GM21737 (cell line): ENCODE measurements around the gene ADAP1.
A peak's percentile ranks its signal among the peaks of the same experiment; 100 is the strongest.
"Not testable (repeated sequence)": the region's sequence is repeated elsewhere in the genome, so short reads cannot be mapped to it uniquely, and the experiment has no call there.

Experiments
- ATAC-seq: cut with Tn5 transposase; IDR thresholded peaks from one replicate; pipeline ENCODE4 v1.9.1; 2021; ENCODE audit warnings: mild to moderate bottlenecking, moderate library complexity; ENCODE audit not compliant: unreplicated experiment

ADAP1 gene

GRCh38 chr7:885261-885892 is 69.1 kb downstream of the ADAP1 start:
- ATAC-seq = no peak

GRCh38 chr7:884191-885003 is 70.1 kb downstream of the ADAP1 start:
- ATAC-seq = no peak

- ATAC-seq = no peak
Measured at GRCh38 chr7:883055-884021, 71.1 kb downstream of the ADAP1 start.

GRCh38 chr7:882336-883035 is 72.0 kb downstream of the ADAP1 start:
- no peak for ATAC-seq

- no peak for ATAC-seq
Measured at GRCh38 chr7:881441-882234, 72.8 kb downstream of the ADAP1 start.

- no peak for ATAC-seq
Measured at GRCh38 chr7:880450-880849, 74.0 kb downstream of the ADAP1 start.

- ATAC-seq = no peak
Measured at GRCh38 chr7:879706-880105, 74.8 kb downstream of the ADAP1 start.

GRCh38 chr7:879093-879492 is 75.4 kb downstream of the ADAP1 start:
- ATAC-seq = no peak

GRCh38 chr7:877312-878232 is 76.9 kb downstream of the ADAP1 start:
- ATAC-seq = no peak

GRCh38 chr7:876972-877311 is 77.5 kb downstream of the ADAP1 start:
- ATAC-seq = peak; percentile 14

GRCh38 chr7:876077-876971 is 78.2 kb downstream of the ADAP1 start, which contains the start of gene GET4:
Gene GET4, plus strand, starts transcription at chr7:876554. Its CDS starts 92 bp downstream, at chr7:876646.
- ATAC-seq = peak; percentile 63

- ATAC-seq = no peak
Measured at GRCh38 chr7:875476-876076, 78.9 kb downstream of the ADAP1 start.

GRCh38 chr7:875051-875450 is 79.4 kb downstream of the ADAP1 start:
- ATAC-seq = no peak

- ATAC-seq = no peak
Measured at GRCh38 chr7:874031-874749, 80.3 kb downstream of the ADAP1 start.

- ATAC-seq = no peak
Measured at GRCh38 chr7:873367-874002, 81.0 kb downstream of the ADAP1 start.

- not testable (repeated sequence) for ATAC-seq
Measured at GRCh38 chr7:872685-873084, 81.8 kb downstream of the ADAP1 start.
